Caki2 (cell line): ENCODE measurements around the gene SMG1. TPM values are rescaled to one million over a fixed set of nuclear protein-coding genes. Genes with fewer than 3 reads are reported as not detected.
"Not testable (repeated sequence)": the region's sequence is repeated elsewhere in the genome, so short reads cannot be mapped to it uniquely, and the experiment has no call there.

ENCODE experiments used
- DNase-seq: peaks from one replicate; pipeline ENCODE4 v3.0.0-alpha.2; 2015; ENCODE audit warnings: low read depth
- in situ Hi-C: cut with HindIII; loops from 2 replicates; pipeline ENCODE4 v1.10.0; 2016; ENCODE audit warnings: low sequenced_read_pairs, low pct_unique_long_range_greater_than_20kb, mixed read lengths
- total RNA-seq: library from RNA; depleted of rRNA; stranded (reverse); fragments of >200 nt; shearing (Covaris generic); gene quantifications from 2 replicates; pipeline ENCODE4 v1.2.3, GENCODE V29; 2014; ENCODE audit warnings: low replicate concordance

The SMG1 gene
- total RNA-seq, 1 experiment from 2014 or later: 35.6 TPM

GRCh38 chr16:18876301-18876700 is 49.9 kb downstream of the SMG1 start:
- in situ Hi-C loops, DNase-seq: not testable (repeated sequence)

- in situ Hi-C loops: not testable (repeated sequence)
- DNase-seq: peak; percentile 46
Observed at GRCh38 chr16:18869043-18869771, 57.0 kb downstream of the SMG1 start.

GRCh38 chr16:18866277-18866823 is 59.9 kb downstream of the SMG1 start:
- peak; percentile 76 for DNase-seq
- in situ Hi-C loops: not testable (repeated sequence)

GRCh38 chr16:18862891-18863290 is 63.3 kb downstream of the SMG1 start:
- in situ Hi-C loops, DNase-seq: not testable (repeated sequence)

- DNase-seq: no peak
- in situ Hi-C loops: no loop called here
Observed at GRCh38 chr16:18855196-18855595, 71.0 kb downstream of the SMG1 start.

GRCh38 chr16:18853694-18854093 is 72.5 kb downstream of the SMG1 start:
- DNase-seq: no peak
- in situ Hi-C loops: no loop called here

- DNase-seq: no peak
- in situ Hi-C loops: no loop called here
Observed at GRCh38 chr16:18852647-18853046, 73.6 kb downstream of the SMG1 start.

- in situ Hi-C loops: no loop called here
- no peak for DNase-seq
Observed at GRCh38 chr16:18846416-18846815, 79.8 kb downstream of the SMG1 start.

GRCh38 chr16:18842565-18842964 is 83.6 kb downstream of the SMG1 start:
- DNase-seq: no peak
- in situ Hi-C loops: no loop called here

GRCh38 chr16:18841833-18842525 is 84.2 kb downstream of the SMG1 start:
- no peak for DNase-seq
- in situ Hi-C loops: no loop called here

- no peak for DNase-seq
- in situ Hi-C loops: no loop called here
Observed at GRCh38 chr16:18839555-18839954, 86.7 kb downstream of the SMG1 start.

- in situ Hi-C loops: no loop called here
- DNase-seq: no peak
Observed at GRCh38 chr16:18836702-18837101, 89.5 kb downstream of the SMG1 start.

- no peak for DNase-seq
- in situ Hi-C loops: no loop called here
Observed at GRCh38 chr16:18834864-18835263, 91.3 kb downstream of the SMG1 start.

- no peak for DNase-seq
- in situ Hi-C loops: no loop called here
Observed at GRCh38 chr16:18833707-18834505, 92.3 kb downstream of the SMG1 start.

- DNase-seq: no peak
- in situ Hi-C loops: no loop called here
Observed at GRCh38 chr16:18832613-18833012, 93.6 kb downstream of the SMG1 start.

GRCh38 chr16:18832006-18832405 is 94.2 kb downstream of the SMG1 start:
- no peak for DNase-seq
- in situ Hi-C loops: no loop called here

GRCh38 chr16:18829251-18829650 is 97.0 kb downstream of the SMG1 start:
- in situ Hi-C loops: no loop called here
- no peak for DNase-seq

GRCh38 chr16:18827890-18828289 is 98.3 kb downstream of the SMG1 start:
- in situ Hi-C loops: no loop called here
- no peak for DNase-seq

GRCh38 chr16:18816286-18816685 is 109.9 kb downstream of the SMG1 start:
- in situ Hi-C loops: no loop called here
- no peak for DNase-seq
